HG02981 (cell line): ENCODE data around the gene KDM5C.
"Not testable (repeated sequence)": the region's sequence is repeated elsewhere in the genome, so short reads cannot be mapped to it uniquely, and the experiment has no call there.

Experiments used
- ATAC-seq: cut with Tn5 transposase; IDR thresholded peaks from one replicate; pipeline ENCODE4 v1.9.1; 2021; ENCODE audit warnings: mild to moderate bottlenecking, moderate library complexity; ENCODE audit not compliant: unreplicated experiment

KDM5C gene

GRCh38 chrX:53194308-53194707 is 30.7 kb downstream of the KDM5C start:
- no peak for ATAC-seq

GRCh38 chrX:53193093-53193492 is 31.9 kb downstream of the KDM5C start:
- ATAC-seq = no peak

GRCh38 chrX:53190363-53190960 is 34.5 kb downstream of the KDM5C start:
- no peak for ATAC-seq

- peak; percentile 93 for ATAC-seq
Observed at GRCh38 chrX:53188763-53189162, 36.2 kb downstream of the KDM5C start.

- ATAC-seq = no peak
Observed at GRCh38 chrX:53186351-53186750, 38.7 kb downstream of the KDM5C start.

GRCh38 chrX:53184836-53185235 is 40.2 kb downstream of the KDM5C start:
- ATAC-seq = no peak

- no peak for ATAC-seq
Observed at GRCh38 chrX:53171356-53171755, 53.7 kb downstream of the KDM5C start.

GRCh38 chrX:53166103-53166502 is 58.9 kb downstream of the KDM5C start:
- ATAC-seq = no peak

- not testable (repeated sequence) for ATAC-seq
Observed at GRCh38 chrX:53164566-53164965, 60.4 kb downstream of the KDM5C start.

- no peak for ATAC-seq
Observed at GRCh38 chrX:53163436-53163835, 61.6 kb downstream of the KDM5C start.

- ATAC-seq = no peak
Observed at GRCh38 chrX:53160297-53160983, 64.6 kb downstream of the KDM5C start.

GRCh38 chrX:53159184-53159583 is 65.8 kb downstream of the KDM5C start:
- no peak for ATAC-seq

- ATAC-seq = no peak
Observed at GRCh38 chrX:53156207-53156596, 68.8 kb downstream of the KDM5C start.

- ATAC-seq = no peak
Observed at GRCh38 chrX:53155512-53156206, 69.3 kb downstream of the KDM5C start.

GRCh38 chrX:53153581-53153980 is 71.4 kb downstream of the KDM5C start:
- ATAC-seq = no peak
